Measurements from ENCODE around the gene CCBE1. TPM values are rescaled to one million over a fixed set of nuclear protein-coding genes. Genes with fewer than 3 reads are reported as not detected.

Gene CCBE1
- polyA plus RNA-seq, 1 of the 3 experiments (the other 2 are of a cell fraction): 5.0 TPM

DNA sequence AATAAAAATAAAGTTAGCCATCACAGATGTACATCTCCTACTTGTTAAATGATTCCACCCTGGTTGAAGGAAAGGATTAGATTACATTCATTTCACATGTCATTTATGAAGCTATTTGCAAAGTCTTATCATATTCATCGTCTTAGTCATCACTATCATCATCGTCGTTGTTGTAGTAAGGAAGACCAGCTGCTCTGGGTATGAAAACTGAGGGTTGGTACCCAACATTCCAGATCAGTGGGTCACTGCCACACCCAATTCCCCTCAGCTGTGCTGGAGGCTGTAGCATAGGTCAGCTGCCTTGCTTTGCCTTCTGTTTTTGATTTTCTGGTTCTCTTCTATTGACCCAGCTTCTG is 20.9 kb upstream of the CCBE1 start:
- Histone ChIP-seq H3K9me3 (no peaks in the 10 kb centered on the region), H3K36me3 (replicated peaks in 1 of 2; ENCODE audit: control insufficient read depth in 1 of 2, insufficient read depth in 2 of 2, low read length in 1 of 2) (no peaks in the 10 kb centered on the region), H4K20me1 (ENCODE audit: insufficient read depth) (no peaks in the 10 kb centered on the region), H3K79me2 (ENCODE audit: insufficient read depth) (no peaks in the 10 kb centered on the region), H3K4me2 (peak overlapping the region; percentile 41), H3K27me3 (ENCODE audit: insufficient read depth) (no peaks in the 10 kb centered on the region), H3K4me1 (ENCODE audit: control insufficient read depth in 1 of 2, insufficient read depth in 2 of 2, low read depth in 1 of 2, low read length in 1 of 2) (peaks cover 23 to 44% of the 10 kb centered on the region in 2 experiments), H3K27ac (ENCODE audit: low read depth in 2 of 2, low read length in 1 of 2) (peak overlapping the region; percentile 90 to 94), H2AFZ (ENCODE audit: low read depth) (no peak overlapping the region), H3K9me2 (no peaks in the 10 kb centered on the region), H3K4me3 (ENCODE audit: low read depth in 2 of 2, low read length in 1 of 2) (no peak overlapping the region), H3F3A (replicated peaks; ENCODE audit: insufficient read depth) (peaks cover 55% of the 10 kb centered on the region), H3K9ac (peak overlapping the region; percentile 61)
- POLR2A ChIA-PET: interaction anchor here (1.0 kb wide), 1 partner anchor 11 kb away, joined by 3 read pairs; no protein-coding TSS in a partner anchor
- WGBS (ENCODE audit: low lambda C conversion rate): 2% methylated on average over 3 of the region's 3 CpGs
- peak; percentile 54 for DNase-seq
- CTCF ChIA-PET: interaction anchor here (0.6 to 1.6 kb wide), 6 partner anchors 13 to 259 kb away, joined by 3 to 10 read pairs (median 4); no protein-coding TSS in a partner anchor
- TF ChIP-seq SIN3A (IDR thresholded peaks at IDR 0.05; ENCODE audit: borderline replicate concordance, low read depth, low read length) (peak; percentile 60; the same call in 1 of the 2 replicates), MXI1 (IDR thresholded peaks at IDR 0.05; ENCODE audit: low read depth, low read length) (no peak), CHD2 (IDR thresholded peaks at IDR 0.05; ENCODE audit: low read length, partially characterized antibody) (no peak), MEF2A (IDR thresholded peaks at IDR 0.05; ENCODE audit: borderline replicate concordance, low read depth) (peak; percentile 85; the same call in 1 of the 2 replicates), RFX5 (IDR thresholded peaks at IDR 0.05; ENCODE audit: low read length) (no peak), GATA2 (CRISPR knock-in tag; IDR thresholded peaks at IDR 0.05) (no peak), POLR2AphosphoS5 (IDR thresholded peaks at IDR 0.05; ENCODE audit: low read depth, low read length) (peak; percentile 83; the same call in 1 of the 2 replicates), GABPA (IDR thresholded peaks at IDR 0.05; ENCODE audit: low read depth) (0 out of 2 replicates have a peak, but pooled peaks have one; percentile 43), NFIC (IDR thresholded peaks at IDR 0.05; ENCODE audit: borderline replicate concordance) (peak; percentile 81), JUND (IDR thresholded peaks at IDR 0.05) (peak; percentile 99), TCF12 (IDR thresholded peaks at IDR 0.05) (peak; percentile 99), EP300 (IDR thresholded peaks at IDR 0.05; ENCODE audit: borderline replicate concordance in 1 of 2, low read depth in 1 of 2, low read length in 1 of 2) (peak in 1 of 2 experiments; percentile 97; a peak in 2 of 4 replicates), RXRA (IDR thresholded peaks at IDR 0.05; ENCODE audit: borderline replicate concordance, low read depth) (peak; percentile 95), ELF1 (IDR thresholded peaks at IDR 0.05) (peak; percentile 34; the same call in 1 of the 2 replicates), SMC3 (IDR thresholded peaks at IDR 0.05; ENCODE audit: low read depth, low read length) (no peak), FOSL2 (IDR thresholded peaks at IDR 0.05; ENCODE audit: borderline replicate concordance, low read depth) (peak; percentile 97), EZH2phosphoT487 (IDR thresholded peaks at IDR 0.05; ENCODE audit: borderline replicate concordance, low read depth) (no peak), NRF1 (IDR thresholded peaks at IDR 0.05; ENCODE audit: low read depth, low read length) (no peak), FOXM1 (IDR thresholded peaks at IDR 0.05; ENCODE audit: low read depth) (peak; percentile 83; the same call in 1 of the 2 replicates), RAD21 (IDR thresholded peaks at IDR 0.05; ENCODE audit: low read length) (no peak), FOXJ3 (CRISPR knock-in tag; IDR thresholded peaks at IDR 0.05) (no peak), TEAD4 (IDR thresholded peaks at IDR 0.05; ENCODE audit: borderline replicate concordance, insufficient read depth) (peak; percentile 94)
- TF ChIP-seq, protein P1, sequence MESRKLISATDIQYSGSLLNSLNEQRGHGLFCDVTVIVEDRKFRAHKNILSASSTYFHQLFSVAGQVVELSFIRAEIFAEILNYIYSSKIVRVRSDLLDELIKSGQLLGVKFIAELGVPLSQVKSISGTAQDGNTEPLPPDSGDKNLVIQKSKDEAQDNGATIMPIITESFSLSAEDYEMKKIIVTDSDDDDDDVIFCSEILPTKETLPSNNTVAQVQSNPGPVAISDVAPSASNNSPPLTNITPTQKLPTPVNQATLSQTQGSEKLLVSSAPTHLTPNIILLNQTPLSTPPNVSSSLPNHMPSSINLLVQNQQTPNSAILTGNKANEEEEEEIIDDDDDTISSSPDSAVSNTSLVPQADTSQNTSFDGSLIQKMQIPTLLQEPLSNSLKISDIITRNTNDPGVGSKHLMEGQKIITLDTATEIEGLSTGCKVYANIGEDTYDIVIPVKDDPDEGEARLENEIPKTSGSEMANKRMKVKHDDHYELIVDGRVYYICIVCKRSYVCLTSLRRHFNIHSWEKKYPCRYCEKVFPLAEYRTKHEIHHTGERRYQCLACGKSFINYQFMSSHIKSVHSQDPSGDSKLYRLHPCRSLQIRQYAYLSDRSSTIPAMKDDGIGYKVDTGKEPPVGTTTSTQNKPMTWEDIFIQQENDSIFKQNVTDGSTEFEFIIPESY (IDR thresholded peaks at IDR 0.05; ENCODE audit: borderline replicate concordance, low read depth): peak; percentile 85
- TF ChIP-seq, protein P2, sequence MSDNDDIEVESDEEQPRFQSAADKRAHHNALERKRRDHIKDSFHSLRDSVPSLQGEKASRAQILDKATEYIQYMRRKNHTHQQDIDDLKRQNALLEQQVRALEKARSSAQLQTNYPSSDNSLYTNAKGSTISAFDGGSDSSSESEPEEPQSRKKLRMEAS (IDR thresholded peaks at IDR 0.05; ENCODE audit: low read depth): peak; percentile 70; the same call in 1 of the 2 replicates
- TF ChIP-seq, protein P3, sequence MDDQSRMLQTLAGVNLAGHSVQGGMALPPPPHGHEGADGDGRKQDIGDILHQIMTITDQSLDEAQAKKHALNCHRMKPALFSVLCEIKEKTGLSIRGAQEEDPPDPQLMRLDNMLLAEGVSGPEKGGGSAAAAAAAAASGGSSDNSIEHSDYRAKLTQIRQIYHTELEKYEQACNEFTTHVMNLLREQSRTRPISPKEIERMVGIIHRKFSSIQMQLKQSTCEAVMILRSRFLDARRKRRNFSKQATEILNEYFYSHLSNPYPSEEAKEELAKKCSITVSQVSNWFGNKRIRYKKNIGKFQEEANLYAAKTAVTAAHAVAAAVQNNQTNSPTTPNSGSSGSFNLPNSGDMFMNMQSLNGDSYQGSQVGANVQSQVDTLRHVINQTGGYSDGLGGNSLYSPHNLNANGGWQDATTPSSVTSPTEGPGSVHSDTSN (IDR thresholded peaks at IDR 0.05): peak; percentile 93
- TF ChIP-seq, protein P4, sequence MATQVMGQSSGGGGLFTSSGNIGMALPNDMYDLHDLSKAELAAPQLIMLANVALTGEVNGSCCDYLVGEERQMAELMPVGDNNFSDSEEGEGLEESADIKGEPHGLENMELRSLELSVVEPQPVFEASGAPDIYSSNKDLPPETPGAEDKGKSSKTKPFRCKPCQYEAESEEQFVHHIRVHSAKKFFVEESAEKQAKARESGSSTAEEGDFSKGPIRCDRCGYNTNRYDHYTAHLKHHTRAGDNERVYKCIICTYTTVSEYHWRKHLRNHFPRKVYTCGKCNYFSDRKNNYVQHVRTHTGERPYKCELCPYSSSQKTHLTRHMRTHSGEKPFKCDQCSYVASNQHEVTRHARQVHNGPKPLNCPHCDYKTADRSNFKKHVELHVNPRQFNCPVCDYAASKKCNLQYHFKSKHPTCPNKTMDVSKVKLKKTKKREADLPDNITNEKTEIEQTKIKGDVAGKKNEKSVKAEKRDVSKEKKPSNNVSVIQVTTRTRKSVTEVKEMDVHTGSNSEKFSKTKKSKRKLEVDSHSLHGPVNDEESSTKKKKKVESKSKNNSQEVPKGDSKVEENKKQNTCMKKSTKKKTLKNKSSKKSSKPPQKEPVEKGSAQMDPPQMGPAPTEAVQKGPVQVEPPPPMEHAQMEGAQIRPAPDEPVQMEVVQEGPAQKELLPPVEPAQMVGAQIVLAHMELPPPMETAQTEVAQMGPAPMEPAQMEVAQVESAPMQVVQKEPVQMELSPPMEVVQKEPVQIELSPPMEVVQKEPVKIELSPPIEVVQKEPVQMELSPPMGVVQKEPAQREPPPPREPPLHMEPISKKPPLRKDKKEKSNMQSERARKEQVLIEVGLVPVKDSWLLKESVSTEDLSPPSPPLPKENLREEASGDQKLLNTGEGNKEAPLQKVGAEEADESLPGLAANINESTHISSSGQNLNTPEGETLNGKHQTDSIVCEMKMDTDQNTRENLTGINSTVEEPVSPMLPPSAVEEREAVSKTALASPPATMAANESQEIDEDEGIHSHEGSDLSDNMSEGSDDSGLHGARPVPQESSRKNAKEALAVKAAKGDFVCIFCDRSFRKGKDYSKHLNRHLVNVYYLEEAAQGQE (IDR thresholded peaks at IDR 0.05; ENCODE audit: low read depth, low read length): no peak
- TF ChIP-seq, protein P5, sequence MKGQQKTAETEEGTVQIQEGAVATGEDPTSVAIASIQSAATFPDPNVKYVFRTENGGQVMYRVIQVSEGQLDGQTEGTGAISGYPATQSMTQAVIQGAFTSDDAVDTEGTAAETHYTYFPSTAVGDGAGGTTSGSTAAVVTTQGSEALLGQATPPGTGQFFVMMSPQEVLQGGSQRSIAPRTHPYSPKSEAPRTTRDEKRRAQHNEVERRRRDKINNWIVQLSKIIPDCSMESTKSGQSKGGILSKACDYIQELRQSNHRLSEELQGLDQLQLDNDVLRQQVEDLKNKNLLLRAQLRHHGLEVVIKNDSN (IDR thresholded peaks at IDR 0.05; ENCODE audit: borderline replicate concordance, low read depth): peak; percentile 49
